ENCODE results near the gene MYADML2. TPM values are rescaled to one million over a fixed set of nuclear protein-coding genes. Genes with fewer than 3 reads are reported as not detected.
"Not testable (repeated sequence)": the region's sequence is repeated elsewhere in the genome, so short reads cannot be mapped to it uniquely, and the experiment has no call there.

Gene MYADML2
- total RNA-seq, 1 donor: not detected

DNA sequence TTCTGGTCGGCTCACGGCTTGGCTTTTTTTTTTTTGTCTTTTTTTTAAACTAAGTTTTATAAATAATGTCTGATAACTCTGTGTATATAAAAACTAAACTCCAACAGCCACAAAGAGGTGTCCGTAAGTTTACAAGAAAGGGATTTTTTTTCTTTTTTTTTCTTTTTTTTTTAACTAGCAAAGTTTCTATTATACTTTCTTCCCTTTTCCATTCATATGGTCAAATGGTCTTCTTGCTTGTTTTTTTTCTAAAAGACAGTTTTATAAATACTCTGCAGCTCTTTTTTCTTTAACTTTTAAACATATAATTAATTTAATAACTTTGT is 25.5 kb downstream of the MYADML2 start:
- TF ChIP-seq, protein P1, sequence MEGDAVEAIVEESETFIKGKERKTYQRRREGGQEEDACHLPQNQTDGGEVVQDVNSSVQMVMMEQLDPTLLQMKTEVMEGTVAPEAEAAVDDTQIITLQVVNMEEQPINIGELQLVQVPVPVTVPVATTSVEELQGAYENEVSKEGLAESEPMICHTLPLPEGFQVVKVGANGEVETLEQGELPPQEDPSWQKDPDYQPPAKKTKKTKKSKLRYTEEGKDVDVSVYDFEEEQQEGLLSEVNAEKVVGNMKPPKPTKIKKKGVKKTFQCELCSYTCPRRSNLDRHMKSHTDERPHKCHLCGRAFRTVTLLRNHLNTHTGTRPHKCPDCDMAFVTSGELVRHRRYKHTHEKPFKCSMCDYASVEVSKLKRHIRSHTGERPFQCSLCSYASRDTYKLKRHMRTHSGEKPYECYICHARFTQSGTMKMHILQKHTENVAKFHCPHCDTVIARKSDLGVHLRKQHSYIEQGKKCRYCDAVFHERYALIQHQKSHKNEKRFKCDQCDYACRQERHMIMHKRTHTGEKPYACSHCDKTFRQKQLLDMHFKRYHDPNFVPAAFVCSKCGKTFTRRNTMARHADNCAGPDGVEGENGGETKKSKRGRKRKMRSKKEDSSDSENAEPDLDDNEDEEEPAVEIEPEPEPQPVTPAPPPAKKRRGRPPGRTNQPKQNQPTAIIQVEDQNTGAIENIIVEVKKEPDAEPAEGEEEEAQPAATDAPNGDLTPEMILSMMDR (IDR thresholded peaks at IDR 0.05; ENCODE audit: insufficient read depth, low read length): no peak
- no peak overlapping the region for H3K4me3 ChIP-seq (ENCODE audit: low read depth, low read length)
- DNase-seq (ENCODE audit: low read depth): no peak

DNA sequence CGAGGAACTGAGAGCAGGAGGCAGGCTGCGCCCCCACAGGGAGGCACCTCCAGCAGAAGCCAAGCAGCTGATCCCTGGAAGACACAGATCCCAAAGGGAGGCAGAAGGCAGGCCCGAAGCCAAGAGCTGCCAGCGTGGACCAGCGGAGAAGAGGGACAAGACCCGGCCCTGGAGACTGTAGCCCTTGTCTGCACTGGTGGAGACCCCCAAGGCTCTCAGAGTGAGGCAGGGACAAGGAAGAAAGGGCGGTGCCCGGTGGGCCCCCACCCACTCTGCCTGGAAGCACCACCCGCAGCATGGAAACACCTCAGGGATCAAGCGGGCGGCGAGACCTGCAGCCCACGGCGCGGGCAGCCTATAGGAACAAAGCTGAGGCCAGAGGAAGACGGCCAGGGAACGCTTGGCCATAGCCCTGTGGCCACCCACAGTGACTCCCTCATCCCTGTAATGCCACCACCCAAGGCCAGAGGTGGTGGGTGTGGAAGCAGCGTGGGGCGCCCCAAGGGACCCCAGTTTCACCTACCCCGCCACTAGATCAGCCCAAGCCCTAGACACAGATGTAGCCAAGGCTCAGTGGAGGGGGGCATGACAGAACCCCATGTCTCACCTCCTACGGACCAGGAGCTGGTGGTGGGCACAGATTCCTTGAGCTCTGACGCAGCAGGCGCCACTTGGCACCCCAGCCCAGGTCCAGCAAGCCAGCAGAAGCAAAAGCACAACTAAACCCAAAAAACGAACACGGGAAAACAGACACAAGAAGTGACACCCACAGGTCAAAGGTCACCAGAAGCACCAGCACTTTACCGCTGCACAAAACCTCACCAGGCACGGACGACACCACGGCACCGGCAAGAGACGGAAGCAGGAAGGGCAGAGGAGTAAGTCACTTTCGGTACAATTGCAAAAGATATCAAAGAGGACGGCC is 26.2 kb downstream of the MYADML2 start:
- H3K4me3 ChIP-seq (ENCODE audit: low read depth, low read length): no peak overlapping the region
- no peak for DNase-seq (ENCODE audit: low read depth)
- TF ChIP-seq, protein P1 (IDR thresholded peaks at IDR 0.05; ENCODE audit: insufficient read depth, low read length): no peak

DNA sequence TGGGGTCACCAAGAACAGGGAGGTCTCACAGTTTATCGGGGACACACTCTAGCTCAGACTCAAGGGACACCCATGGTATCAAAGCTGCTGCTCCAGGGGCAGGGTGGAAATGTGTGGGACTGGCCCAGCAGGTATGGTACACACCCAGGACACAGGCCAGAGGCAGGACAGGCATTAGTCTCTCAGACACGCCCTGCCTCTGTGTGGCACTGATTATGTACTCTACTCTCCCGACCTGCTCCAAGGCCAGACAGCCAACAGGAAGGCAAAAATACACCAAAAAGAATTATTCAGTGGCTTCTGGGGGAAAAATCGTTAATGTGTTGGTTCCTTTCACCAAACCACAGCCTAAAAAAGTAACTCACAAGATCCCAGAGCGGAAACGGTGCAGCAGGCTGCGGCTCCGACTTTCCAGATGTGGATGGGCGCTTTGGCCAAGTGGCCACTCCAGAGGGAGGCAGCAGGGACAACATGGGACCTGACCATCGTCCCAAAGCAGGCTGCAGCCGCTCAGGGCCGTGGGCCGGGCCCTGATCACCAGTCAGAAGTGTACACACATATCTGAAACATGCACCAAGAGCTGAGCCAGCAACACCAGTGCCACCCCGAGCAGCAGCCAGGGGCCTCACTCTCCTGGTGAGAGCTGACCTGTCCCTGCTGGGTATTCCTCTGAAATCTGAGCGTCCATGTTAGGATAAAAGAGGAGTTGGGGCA is 28.0 kb downstream of the MYADML2 start:
- DNase-seq (ENCODE audit: low read depth): no peak
- TF ChIP-seq, protein P1 (IDR thresholded peaks at IDR 0.05; ENCODE audit: insufficient read depth, low read length): no peak
- H3K4me3 ChIP-seq (ENCODE audit: low read depth, low read length): no peak overlapping the region

DNA sequence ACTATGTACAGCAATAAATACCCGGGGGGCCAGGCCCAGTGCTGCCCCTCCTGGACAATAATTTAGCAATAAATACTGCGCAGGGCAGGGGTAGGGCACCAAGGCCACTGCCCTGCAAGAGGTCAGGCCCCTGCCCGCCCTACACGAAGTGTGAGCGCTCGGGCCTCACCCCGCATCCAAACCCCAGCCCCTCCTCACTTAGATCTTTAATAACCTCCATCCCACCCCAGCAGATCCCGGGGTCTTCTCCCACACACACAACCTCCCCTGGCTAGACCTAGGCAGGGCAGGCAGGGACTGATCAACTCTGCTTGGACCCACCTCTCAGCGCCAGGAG is 28.7 kb downstream of the MYADML2 start:
- H3K4me3 ChIP-seq (ENCODE audit: low read depth, low read length): peak overlapping the region; percentile 35
- not testable (repeated sequence) for DNase-seq (ENCODE audit: low read depth)

DNA sequence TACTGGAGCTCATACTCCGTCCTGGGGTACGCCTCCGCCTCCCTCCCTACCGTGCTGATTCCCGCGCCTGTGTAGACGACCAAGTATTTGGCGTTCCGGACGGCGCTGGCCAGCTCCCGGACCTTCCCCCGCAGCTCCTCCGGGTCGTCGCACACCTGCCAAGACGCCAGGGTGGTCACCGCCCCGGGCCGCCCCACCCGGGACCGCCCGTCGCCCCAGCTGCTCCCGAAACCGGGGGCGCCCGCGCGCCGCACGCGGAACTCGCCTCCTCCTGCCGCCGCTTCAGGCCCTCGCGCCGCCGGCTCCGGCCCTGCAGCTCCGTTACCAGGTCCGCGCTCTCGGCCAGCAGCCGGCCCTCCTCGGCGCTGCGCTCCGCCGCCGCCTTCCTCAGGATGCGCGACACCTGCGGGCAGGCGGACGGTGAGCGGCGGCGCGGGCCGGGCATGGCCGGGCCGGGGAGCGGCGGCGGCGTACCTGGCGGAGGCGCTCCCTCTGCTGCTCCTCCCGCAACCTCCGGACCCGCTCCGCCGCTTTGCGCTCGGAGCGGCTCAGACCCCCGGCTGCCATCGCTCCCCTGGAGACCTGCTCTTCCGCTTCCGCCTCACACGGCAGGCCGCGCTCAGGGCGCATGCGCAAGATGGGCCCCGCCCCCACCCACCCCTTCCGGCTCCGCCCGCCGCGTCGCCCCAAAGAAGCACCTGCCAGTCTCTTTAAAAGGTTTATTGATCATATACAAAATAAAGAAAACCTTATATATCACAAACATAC is 29.3 kb downstream of the MYADML2 start, which contains the start of gene SIRT7:
TSS of gene SIRT7 (minus strand) at position 612 of the 768 bp plus-strand sequence. CDS start at position 567, 45 bp downstream.
- H3K4me3 ChIP-seq (ENCODE audit: low read depth, low read length): peak within 1 kb of the TSS; percentile 78
- peak; percentile 66 for DNase-seq (ENCODE audit: low read depth)
- TF ChIP-seq, protein P1 (IDR thresholded peaks at IDR 0.05; ENCODE audit: insufficient read depth, low read length): no peak

DNA sequence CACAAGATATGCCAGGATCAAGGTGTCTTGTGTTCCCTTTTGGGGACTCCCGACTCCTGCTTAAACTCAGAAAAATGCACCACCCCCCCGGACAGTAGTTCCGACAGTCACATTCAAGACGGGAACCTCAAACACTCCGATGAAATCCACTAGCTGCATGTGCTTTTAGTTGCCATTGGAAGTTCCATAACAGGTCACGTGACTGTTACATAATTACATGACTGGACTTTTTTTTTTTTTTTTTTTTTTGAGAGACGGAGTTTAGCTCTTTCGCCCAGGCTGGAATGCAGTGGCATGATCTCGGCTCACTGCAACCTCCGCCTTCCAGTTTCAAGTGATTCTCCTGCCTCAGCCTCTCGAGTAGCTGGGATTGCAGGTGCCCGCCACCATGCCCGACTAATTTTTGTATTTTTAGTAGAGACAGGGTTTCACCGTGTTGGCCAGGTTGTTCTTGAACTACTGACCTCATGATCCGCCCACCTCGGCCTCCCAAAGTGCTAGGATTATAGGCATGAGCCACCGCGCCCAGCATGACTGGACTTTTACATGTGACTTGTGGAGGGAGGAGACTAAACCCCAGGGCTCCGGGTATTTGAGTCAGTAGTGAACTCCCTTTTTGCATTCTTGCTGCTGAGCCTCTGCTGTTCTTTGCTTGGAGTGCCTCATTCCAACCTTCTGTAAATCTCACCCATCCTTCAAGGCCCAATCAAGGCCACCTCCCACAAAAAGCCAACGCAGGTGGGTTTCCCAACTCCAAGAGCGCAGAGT is 30.6 kb downstream of the MYADML2 start:
- TF ChIP-seq, protein P1 (IDR thresholded peaks at IDR 0.05; ENCODE audit: insufficient read depth, low read length): no peak
- H3K4me3 ChIP-seq (ENCODE audit: low read depth, low read length): peak overlapping the region; percentile 78
- peak; percentile 88 for DNase-seq (ENCODE audit: low read depth)
